HG03060 (cell line): ENCODE results near the gene TMPRSS2.

Experiments
- ATAC-seq: cut with Tn5 transposase; IDR thresholded peaks from one replicate; pipeline ENCODE4 v1.9.1; 2021; ENCODE audit warnings: low read depth, moderate number of reproducible peaks; ENCODE audit not compliant: unreplicated experiment

The TMPRSS2 gene

DNA sequence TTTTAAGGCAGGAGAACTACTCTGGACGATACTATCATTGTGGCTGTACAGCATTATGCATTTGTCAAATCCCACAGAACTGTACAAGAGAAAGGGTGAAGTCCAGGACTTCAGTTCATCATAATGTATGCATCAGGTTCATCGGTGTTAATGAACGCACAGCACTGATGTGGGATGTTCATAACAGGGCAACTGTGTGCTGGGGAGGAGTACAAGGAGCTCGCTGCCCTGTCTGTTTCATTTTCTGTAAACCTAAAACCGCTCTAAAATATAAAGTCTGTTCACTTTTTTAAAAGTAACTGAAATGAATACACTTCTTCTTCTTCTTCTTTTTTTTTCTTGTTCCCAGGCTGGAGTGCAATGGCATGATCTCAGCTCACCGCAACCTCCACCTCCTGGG is 25.0 kb downstream of the TMPRSS2 start:
- no peak for ATAC-seq

DNA sequence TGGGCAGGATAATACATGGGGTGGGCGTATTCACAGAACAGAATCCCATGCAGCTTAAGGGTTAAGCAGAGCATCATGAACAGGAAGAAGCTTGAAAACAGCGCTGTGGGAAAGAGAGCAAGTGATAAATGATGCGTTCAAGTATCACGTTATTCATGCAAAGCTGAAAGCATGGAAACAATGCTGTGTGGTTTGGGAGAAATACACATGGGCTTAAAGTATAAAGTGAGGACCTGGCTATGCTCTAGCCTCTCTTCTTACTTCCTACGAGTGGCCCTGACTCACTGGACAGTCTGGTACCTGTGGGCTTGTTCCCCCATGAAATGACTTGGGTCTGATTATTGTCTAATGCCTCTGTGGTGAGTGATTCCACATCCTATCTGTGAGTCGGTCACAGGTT is 25.7 kb downstream of the TMPRSS2 start:
- no peak for ATAC-seq

DNA sequence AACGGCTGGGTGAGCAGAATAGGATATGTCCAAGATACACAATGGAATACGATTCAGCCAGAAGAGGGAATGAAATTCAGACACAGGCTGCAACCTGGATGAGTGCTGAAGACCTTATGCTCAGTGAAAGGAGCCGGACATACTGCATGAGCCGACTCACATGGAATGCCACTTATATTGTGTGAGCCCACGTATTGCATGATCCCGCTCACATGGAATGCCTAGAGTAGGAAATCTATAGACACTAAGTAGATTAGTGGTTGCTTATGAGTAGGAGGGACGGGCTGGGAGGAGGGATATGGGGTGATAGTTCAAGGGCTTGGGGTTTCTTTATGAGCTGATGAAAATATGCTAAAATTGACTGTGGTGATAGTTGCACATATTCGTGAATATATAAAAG is 26.8 kb downstream of the TMPRSS2 start:
- no peak for ATAC-seq

DNA sequence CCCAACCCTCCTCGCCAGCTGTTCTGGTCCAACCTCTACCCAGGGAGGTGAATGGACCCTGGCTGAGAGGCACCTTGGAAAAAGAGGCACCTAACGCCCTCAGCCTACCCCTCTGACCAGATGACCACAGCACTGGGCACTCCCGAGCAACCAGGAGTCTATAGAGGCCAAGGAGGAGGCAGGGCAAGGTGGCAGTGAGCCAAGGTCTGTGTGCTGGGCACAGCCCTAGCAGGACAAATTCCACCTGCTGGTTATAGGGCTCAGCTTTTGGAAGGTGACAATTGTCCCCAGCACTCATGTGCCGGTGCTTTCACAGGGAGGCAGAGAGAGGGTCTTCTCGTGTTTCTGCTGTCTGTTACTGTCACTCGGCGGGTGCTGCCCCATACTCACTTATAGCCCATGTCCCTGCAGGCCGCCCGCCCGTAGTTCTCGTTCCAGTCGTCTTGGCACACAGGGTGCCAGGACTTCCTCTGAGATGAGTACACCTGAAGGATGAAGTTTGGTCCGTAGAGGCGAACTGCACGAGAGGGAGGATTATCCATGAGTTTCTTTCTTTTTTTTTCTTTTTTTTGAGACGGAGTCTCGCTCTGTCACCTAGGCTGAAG is 27.8 kb downstream of the TMPRSS2 start:
- no peak for ATAC-seq

DNA sequence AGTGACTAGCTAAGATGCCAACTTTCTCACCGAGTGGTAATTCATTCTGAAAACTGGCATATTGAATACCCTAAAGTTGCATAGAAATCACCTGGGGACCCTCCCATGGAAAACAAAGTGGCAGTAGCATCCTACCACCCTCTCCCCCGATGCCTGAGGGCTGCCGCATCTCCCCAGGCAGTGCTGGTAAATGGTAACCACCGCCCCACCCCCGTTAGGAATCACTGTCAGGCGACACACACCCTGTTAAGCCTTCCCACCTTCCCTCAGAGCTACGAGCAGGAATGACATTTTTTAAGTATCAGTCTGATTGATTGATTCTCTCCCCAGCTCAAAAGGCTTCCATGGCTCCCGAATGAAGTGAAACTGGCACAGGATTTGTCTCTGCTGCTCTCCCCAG is 28.3 kb downstream of the TMPRSS2 start:
- ATAC-seq = no peak

DNA sequence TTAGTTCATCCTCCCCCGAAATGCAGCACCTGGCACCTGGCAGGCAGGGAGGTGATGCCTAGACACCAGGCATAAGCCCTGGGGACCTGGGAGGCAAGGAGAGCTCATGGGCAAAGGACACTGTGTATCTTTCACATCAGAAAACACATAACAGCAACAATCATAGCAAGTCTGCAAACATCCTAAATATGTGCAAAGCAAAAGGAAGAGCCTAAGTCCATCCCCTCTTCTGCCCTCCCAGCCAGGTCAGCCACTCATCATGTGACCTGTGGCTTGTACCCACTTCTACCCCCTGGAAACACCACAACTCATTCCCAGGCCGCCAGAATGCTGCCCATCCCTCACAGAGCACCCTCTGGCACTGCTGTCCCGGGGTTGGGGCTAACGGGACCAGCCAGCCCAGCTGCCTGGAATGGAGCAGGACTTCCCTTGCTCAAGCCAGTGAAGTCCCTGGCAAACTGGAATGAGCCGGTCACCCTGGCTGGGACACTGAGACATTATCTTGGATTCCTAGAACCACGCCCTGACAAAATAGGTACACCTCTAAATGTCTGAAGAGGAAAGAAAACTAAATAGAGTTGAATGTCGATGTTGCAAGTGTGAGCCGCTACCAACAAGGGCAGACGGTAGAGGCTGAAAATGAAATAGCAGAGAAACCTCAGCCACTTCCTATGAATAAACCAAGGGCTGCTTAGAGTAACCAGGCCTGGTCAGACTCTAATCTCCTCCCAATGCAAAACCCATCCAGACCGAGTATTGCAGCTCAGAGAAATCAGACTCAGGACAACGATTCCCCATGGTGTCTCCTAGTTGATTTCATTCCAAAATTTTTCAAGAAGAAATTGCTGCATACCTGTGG is 29.4 kb downstream of the TMPRSS2 start:
- no peak for ATAC-seq

DNA sequence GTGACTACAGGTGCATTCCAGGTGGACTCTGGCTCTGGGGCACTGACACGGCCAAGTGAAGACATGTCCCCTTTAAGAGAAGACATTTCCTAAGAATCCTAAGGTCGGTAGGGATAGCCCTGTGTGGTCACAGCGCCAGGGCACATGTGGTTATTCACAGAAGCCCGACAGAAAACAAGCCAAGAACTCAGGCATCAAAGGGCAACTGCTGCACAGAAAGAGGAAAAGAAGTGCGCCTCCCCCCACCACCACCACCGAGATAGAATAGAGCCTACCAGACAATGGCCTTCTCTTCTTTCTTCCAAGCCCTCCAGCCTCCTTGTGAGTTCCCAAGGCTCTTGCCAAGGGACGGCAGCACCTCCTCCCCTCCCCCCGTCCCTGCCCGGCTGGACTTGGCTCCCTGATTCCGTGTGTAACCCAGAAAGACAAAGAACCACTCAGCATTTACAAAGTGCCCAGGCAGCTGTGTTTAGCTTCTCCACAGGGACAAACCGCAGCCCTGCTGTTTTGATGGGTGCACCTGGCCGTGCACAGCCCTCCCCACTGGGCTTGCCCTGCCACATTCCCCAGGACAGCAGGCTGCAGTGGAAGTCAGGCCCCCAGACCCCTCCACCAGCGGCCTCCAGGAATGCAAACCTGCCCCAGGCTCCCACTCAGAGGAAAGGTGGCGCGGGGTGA is 30.2 kb downstream of the TMPRSS2 start:
- no peak for ATAC-seq

DNA sequence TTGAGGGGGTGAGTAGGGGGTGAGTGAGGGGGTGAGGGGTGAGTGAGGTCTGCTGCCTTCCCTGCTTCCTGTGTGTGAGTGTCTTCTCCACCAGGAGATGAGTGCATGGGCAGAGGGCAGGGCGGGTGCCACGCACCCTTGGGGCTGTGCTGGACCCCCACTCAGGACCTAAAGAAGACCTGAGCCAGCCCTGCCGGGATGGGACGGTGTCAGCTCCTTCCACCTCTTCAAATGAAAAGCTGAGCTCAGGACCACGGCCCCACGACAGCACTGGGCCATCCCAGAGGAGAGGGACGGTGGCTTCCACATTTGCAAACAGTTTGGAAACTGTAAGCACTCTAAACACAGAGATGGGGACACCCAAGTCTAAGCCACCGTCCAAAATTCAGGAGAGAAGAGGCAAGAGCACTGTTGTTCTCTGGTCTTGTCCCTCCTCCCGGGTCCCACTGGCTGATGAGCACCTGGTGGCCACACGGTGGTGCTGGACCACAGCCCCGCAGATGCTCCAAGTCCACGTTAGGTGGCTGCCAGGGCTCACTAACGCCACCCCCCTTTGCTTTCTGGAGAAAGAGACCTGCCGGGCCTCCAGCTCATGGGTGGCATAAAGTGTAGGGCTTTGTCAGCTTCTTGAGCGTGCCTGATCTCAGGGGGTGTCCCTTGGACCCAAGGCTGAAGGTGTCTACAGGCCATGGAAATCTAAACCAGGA is 32.1 kb downstream of the TMPRSS2 start:
- ATAC-seq = no peak

DNA sequence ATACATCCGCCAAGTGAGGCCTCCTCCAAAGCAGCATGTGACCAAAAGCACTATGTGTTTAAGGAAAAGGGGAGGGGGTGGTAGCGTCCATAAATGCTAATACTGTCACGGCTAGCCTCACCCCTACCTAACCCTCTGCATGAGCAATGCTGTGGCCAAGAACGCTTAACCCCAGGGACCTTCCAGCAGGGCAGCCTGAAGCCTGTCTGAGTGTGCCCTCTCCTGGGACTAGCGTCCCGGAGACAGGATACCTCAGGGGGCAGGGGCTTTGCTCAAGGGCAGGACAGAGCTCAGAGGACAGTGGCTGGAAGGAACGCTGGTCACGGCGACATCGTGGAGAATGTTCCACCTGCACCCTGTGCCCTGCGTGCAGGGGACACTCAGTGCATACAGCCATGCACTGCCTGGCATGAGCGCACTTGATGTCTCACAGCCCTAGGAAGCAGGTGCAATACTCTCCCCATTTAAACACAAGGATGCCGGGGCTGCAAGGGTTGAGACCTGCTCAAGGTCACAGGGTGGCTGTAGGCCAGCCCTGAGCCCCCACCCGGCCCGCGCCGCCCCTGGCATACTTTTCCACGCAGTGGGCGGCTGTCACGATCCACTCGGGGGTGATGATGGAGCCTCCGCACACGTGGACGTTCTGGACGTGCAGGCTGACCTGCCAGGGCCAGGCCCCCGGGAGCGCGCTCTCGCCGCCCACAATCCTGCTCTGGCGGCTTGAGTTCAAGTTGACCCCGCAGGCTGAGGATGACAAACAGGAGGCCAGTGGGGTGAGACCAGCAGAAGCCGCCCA is 35.0 kb downstream of the TMPRSS2 start:
- no peak for ATAC-seq

DNA sequence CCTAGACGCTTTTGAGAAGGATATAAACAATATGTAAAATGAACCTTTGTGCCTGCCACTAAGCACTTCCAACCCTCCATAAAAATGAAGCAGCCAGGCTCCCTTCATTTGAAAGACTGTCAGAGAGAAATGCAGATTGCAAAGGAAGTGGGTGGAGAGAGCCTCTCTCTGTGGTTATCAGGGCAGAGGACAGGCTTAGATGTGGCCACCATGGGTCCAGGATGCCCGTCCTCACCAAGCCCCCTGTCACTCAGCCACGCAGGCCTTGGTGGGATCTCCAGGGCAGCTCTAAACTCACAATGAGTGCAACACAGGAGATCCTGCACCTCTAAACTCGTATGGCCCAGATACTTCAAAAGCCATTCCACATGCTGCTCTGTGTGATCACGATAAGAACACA is 37.9 kb downstream of the TMPRSS2 start:
- ATAC-seq = no peak

DNA sequence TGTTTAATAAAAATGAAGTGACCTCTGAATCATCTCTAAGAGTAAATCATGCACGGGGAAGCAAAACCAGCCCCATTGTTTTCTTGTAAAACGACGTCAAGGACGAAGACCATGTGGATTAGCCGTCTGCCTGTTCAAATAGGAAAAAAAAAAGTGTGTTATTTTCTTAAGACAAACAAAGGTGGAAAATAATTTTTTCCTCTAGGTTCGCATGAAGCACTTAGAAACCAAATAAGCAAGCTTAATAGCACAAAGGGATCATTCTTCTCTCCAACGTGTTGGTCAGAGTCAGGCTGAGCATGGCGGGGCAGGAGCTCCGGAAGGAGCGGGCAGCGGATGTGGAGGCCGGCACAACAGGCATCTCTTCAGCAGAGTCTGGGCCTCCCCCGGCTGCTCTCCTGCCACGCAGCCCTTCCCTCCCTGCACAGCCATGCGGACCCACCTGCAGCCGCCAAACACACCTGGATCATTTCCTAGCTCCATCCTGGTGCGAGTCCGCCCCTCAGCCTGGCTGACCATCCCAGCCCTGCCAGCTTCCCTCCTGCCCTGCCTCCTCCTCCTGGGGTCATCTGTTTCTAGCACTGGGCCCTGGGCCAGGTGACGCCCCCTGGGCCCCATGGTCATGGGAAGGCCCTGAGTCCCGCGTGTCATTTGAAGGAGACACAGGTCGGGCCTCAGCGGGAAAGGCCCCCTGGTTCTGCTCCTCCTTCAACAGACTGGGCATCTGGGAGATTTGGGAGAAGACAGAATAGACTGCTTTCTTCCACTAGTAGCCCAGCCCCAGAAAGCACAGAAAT is 41.7 kb downstream of the TMPRSS2 start:
- no peak for ATAC-seq

DNA sequence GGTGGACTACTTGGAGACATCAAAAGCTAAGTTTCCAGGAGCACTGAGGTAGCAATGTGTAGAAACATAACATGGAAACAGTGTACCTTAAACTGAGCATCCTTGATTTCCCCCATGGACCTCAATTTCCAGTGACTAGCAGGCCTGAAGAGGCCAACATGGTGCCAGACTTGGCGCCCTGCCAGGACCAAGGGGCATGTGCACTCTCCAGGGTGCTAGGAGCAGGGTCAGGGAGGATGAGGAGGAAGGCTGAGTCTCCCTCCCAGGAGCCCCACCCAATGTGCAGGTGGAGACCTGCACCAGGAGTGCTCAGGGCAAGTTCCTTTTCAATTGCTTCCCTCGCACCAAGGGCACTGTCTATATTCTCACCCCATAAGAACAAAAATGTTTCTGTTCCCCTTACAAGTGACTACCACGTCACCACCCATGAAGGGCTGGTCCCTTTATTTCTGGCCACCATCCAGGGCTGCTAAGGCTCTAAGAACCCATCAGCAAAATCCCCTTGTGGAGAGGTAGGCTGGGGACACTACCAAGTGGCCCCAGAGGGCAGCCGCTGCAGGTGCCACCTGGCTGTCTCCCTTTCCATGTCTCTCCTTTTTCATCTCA is 42.7 kb downstream of the TMPRSS2 start:
- no peak for ATAC-seq

DNA sequence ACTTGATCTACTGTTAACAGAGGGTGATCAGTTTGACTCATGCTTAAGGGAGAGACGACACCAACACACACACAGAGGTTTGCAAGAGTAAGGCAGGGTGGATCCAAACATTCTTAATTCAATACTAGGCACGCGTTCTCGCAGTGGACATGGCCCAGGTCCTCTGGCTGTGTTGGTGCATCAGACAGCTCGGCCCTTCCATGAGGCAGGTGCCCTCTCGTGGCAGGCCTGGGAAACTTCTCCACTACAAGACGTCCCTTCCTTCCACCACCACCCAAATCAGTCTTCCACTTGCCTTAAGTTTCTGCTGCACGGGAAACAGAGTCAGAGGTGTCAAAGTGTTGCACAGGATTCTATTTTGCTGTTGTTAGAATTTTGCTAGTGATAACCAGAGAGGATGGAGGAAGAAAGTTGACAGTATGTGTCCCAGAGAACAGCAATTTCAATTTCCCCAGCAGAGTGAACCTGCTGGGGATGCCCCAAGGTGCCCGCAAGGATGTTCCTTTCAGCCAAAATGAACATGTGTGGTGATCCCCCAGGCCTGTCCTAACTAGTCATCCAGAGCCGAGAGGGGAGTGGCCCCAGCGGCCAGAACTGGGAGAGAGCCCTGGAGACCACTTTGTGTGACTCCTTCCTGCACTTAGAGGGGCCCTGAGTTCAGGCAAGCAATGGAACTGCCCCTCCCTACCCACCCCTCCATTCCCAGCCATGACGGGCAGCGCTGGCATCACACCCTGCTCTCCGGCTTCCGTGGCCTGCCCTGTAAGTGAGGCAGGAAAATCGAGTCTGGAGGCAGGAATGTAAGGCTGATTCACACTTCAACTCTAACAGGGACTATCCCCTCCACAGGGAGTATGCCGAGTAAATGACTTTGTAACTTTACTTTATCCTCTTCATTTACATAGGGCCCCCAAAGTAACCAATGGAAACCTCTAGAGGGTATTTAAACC is 47.1 kb downstream of the TMPRSS2 start:
- no peak for ATAC-seq

DNA sequence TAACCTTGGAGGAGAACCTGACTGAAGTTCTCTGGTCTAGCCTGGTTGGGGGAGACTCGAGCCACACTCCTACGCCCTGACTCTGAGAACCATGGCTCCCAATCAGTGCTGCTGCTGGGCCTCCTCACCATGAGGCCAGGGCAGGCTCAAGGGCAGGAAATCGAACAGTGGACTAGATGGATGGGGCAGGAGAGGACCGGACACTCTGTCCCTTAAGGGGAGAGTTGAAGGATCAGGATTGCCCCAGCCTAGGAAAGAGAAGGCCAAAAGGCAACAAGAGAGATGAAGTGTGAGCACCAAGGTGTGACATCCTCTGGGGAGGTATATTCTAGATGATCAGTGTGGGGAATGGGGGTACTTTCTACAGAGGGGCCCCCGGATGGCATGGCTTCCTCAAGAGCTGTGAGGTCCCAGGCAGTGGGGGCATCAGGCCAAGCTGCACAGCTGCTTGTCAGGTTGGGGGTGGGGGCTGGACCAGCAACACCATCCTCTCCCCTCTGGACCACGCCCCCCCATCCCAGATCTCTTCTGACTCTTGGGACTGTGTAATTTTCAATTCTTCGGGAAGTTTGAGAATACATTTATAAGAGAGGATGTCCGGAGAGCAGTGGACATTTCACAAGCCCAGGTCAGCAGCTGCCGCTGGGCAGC is 47.9 kb downstream of the TMPRSS2 start:
- no peak for ATAC-seq

DNA sequence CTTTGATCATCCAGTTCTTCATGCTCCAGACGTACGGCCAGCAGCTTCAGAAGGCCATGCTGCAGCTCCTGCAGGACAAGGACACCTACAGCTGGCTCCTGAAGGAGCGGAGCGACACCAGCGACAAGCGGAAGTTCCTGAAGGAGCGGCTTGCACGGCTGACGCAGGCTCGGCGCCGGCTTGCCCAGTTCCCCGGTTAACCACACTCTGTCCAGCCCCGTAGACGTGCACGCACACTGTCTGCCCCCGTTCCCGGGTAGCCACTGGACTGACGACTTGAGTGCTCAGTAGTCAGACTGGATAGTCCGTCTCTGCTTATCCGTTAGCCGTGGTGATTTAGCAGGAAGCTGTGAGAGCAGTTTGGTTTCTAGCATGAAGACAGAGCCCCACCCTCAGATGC is 49.4 kb downstream of the TMPRSS2 start:
- ATAC-seq = no peak

DNA sequence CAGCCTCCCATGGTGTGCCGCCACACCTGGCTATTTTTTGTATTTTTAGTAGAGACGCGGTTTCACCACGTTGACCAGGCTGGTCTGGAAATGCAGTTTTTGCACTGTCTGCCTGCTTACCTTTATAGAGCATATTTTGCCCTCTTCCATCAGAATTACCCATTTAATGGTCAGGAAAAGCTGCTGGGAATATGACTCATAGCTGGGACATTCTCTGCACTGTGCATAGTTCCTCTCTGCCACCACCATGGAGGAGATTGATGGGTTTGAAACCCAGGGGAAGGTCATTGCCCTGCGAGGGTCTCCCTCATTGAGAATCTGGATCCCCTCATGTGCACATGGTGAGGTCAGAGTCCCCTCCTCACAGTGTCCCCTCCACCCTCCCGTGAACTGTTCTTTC is 49.8 kb downstream of the TMPRSS2 start:
- no peak for ATAC-seq

DNA sequence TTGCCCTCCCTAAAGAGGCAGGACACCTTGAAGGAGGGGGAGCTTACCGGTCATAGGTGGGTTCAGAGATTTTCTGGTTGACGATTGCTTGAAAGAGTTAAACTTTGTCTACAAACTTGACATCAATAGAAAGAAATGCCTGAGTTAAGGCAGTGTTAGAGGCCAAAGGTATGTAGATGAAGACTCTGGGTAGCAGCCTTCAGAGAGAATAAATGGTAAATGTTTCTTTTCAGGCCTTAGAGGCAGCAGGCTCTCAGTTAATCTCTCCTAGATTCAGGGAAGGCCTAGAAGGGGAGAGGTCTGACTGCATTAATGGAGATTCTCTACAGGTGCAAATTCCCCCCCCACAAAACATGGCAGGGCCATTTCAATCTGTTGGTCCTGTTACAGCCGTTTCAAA is 54.2 kb downstream of the TMPRSS2 start:
- no peak for ATAC-seq

DNA sequence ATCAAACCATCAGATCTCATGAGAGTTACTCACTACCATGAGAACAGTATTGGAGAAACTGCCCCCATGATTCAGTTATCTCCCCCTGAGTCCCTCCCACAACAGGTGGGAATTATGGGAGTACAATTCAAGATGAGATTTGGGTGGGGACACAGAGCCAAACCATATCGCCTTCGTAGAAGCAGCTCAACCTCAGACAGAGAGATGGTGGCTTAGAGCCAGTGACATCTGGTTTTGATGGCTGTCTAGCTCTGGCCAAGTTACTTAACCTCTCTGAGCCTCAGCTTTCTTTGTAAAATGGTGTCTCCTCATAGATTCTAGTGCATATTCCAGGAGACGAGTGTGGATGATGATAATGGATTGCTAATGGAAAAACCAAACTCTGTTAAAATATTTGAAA is 54.8 kb downstream of the TMPRSS2 start:
- no peak for ATAC-seq
